Activated CD8-positive, alpha-beta memory T cell treated with anti-CD3 and anti-CD28 coated beads, Interleukin-2, amount 50 U/mL, for 24 hours (primary cell): ENCODE measurements around the gene MEGF11.
"Not testable (repeated sequence)": the region's sequence is repeated elsewhere in the genome, so short reads cannot be mapped to it uniquely, and the experiment has no call there.

Source experiments
- DNase-seq: peaks from one replicate; pipeline ENCODE4 v3.0.0-alpha.2; 2020; ENCODE audit errors: extremely low read depth

MEGF11 gene

GRCh38 chr15:66275352-66275751 is 21.8 kb upstream of the MEGF11 start:
- DNase-seq, result no peak

GRCh38 chr15:66270932-66271331 is 17.4 kb upstream of the MEGF11 start:
- DNase-seq, result no peak

GRCh38 chr15:66269326-66270090 is 16.0 kb upstream of the MEGF11 start:
- DNase-seq, result no peak

- no peak for DNase-seq
Measured at GRCh38 chr15:66264859-66265513, 11.4 kb upstream of the MEGF11 start.

- not testable (repeated sequence) for DNase-seq
Measured at GRCh38 chr15:66262837-66263236, 9.3 kb upstream of the MEGF11 start.

GRCh38 chr15:66261056-66261455 is 7.5 kb upstream of the MEGF11 start:
- DNase-seq, result no peak

GRCh38 chr15:66256692-66257091 is 3.1 kb upstream of the MEGF11 start:
- DNase-seq, result no peak

- DNase-seq, result no peak
Measured at GRCh38 chr15:66254951-66255676, 1.6 kb upstream of the MEGF11 start.

GRCh38 chr15:66254089-66254950 is 770 bp upstream of the MEGF11 start:
- no peak for DNase-seq

- no peak for DNase-seq
Measured at GRCh38 chr15:66252685-66253417, 699 bp downstream of the MEGF11 start.

- DNase-seq, result no peak
Measured at GRCh38 chr15:66251790-66252684, 1.5 kb downstream of the MEGF11 start.

GRCh38 chr15:66251065-66251789 is 2.3 kb downstream of the MEGF11 start:
- DNase-seq, result no peak

GRCh38 chr15:66249605-66250174 is 3.9 kb downstream of the MEGF11 start:
- DNase-seq, result no peak

GRCh38 chr15:66246937-66247336 is 6.6 kb downstream of the MEGF11 start:
- DNase-seq, result no peak

GRCh38 chr15:66245832-66246231 is 7.7 kb downstream of the MEGF11 start:
- not testable (repeated sequence) for DNase-seq

GRCh38 chr15:66241908-66242285 is 11.7 kb downstream of the MEGF11 start:
- DNase-seq, result no peak

- DNase-seq, result no peak
Measured at GRCh38 chr15:66241087-66241907, 12.3 kb downstream of the MEGF11 start.

- no peak for DNase-seq
Measured at GRCh38 chr15:66240240-66240794, 13.2 kb downstream of the MEGF11 start.
